ENCODE data around the gene SLFN14. TPM values are rescaled to one million over a fixed set of nuclear protein-coding genes. Genes with fewer than 3 reads are reported as not detected.

Gene SLFN14
- total and polyA plus RNA-seq, 11 donors, result 0.31 TPM; not detected in 10

GRCh38 chr17:35514564-35514963 is 46.1 kb downstream of the SLFN14 start:
- Histone ChIP-seq H3K27me3 (peaks cover 0 to 18% (median 0%) of the 10 kb centered on the region in 9 donors), H3K4me1 (no peaks in the 10 kb centered on the region), H3K36me3 (no peaks in the 10 kb centered on the region), H3K4me3 (no peak overlapping the region), H3K9me3 (peaks cover 0 to 5% (median 0%) of the 10 kb centered on the region in 12 donors), H3K27ac (no peak overlapping the region)
- WGBS, 4 donors, result 49 to 64% (median 59%) methylated on average over 2 of the region's 2 CpGs
- ATAC-seq (no peak), DNase-seq (no peak)
- no peak for TF ChIP-seq POLR2A (IDR thresholded peaks at IDR 0.05)
- intact Hi-C loops (cut with DNase I), result no loop called here

Other genes with a start within 250 kb of the SLFN14 start
- gene SLFN11, start 187.2 kb downstream of the SLFN14 start, total RNA-seq, result 10 to 100 TPM; 15.3 to 46.0 (median 17.5) TPM
- gene SLFN11, start 187.2 kb downstream of the SLFN14 start, polyA plus RNA-seq, result 1 to 10 TPM; 6.4 to 7.8 TPM
- 10 to 100 TPM in 1 of 9 donors, 1 to 10 TPM in 8; 3.3 to 10.0 (median 4.5) TPM for gene SLFN12, start 128.3 kb downstream of the SLFN14 start, total RNA-seq
- 1 to 10 TPM; 1.7 to 2.8 TPM for gene SLFN12, start 128.3 kb downstream of the SLFN14 start, polyA plus RNA-seq
- gene SLFN13, start 112.1 kb downstream of the SLFN14 start, total RNA-seq, result 10 to 100 TPM in 1 of 9 donors, 1 to 10 TPM in 7, under 1 TPM in 1; 0.94 to 14.8 (median 4.5) TPM
- under 1 TPM; 0.58 to 0.91 TPM for gene SLFN13, start 112.1 kb downstream of the SLFN14 start, polyA plus RNA-seq
- gene SLFN12L, start 23.1 kb downstream of the SLFN14 start, total RNA-seq, result 1 to 10 TPM in 4 of 9 donors, under 1 TPM in 5; 0.25 to 7.3 (median 0.60) TPM
- gene SLFN12L, start 23.1 kb downstream of the SLFN14 start, polyA plus RNA-seq, result under 1 TPM; 0.14 to 0.69 TPM
- gene PEX12, start 17.8 kb upstream of the SLFN14 start, total RNA-seq, result 10 to 100 TPM in 2 of 9 donors, 1 to 10 TPM in 7; 6.6 to 10.8 (median 8.8) TPM
- gene PEX12, start 17.8 kb upstream of the SLFN14 start, polyA plus RNA-seq, result 1 to 10 TPM; 2.6 to 5.3 TPM
- gene AP2B1, start 26.5 kb upstream of the SLFN14 start, total RNA-seq, result 100 to 1,000 TPM in 7 of 9 donors, 10 to 100 TPM in 2; 67.1 to 166 (median 123) TPM
- 10 to 100 TPM; 25.0 to 66.0 TPM for gene AP2B1, start 26.5 kb upstream of the SLFN14 start, polyA plus RNA-seq
- gene RASL10B, start 170.8 kb upstream of the SLFN14 start, total RNA-seq, result 10 to 100 TPM in 5 of 9 donors, 1 to 10 TPM in 4; 8.2 to 78.7 (median 13.0) TPM
- gene RASL10B, start 170.8 kb upstream of the SLFN14 start, polyA plus RNA-seq, result 10 to 100 TPM in 1 of 2 donors, 1 to 10 TPM in 1; 7.6 to 12.2 TPM
- under 1 TPM in 4 of 9 donors, not detected in 5; 0.10 to 0.28 (median 0.12) TPM for gene GAS2L2, start 192.4 kb upstream of the SLFN14 start, total RNA-seq
- gene GAS2L2, start 192.4 kb upstream of the SLFN14 start, polyA plus RNA-seq, result under 1 TPM in 1 of 2 donors, not detected in 1; 0.06 TPM
- not detected for gene C17orf50, start 200.1 kb upstream of the SLFN14 start, total RNA-seq
- gene C17orf50, start 200.1 kb upstream of the SLFN14 start, polyA plus RNA-seq, result under 1 TPM in 1 of 2 donors, not detected in 1; 0.19 TPM
- 10 to 100 TPM in 1 of 9 donors, 1 to 10 TPM in 7, under 1 TPM in 1; 0.83 to 10.2 (median 2.2) TPM for gene MMP28, start 234.8 kb upstream of the SLFN14 start, total RNA-seq
- 1 to 10 TPM; 3.4 to 4.4 TPM for gene MMP28, start 234.8 kb upstream of the SLFN14 start, polyA plus RNA-seq
- gene TAF15, start 248.7 kb upstream of the SLFN14 start, total RNA-seq, result 100 to 1,000 TPM in 6 of 9 donors, 10 to 100 TPM in 3; 30.1 to 151 (median 121) TPM
- 10 to 100 TPM; 83.0 to 95.0 TPM for gene TAF15, start 248.7 kb upstream of the SLFN14 start, polyA plus RNA-seq